GM12875 (cell line): Measurements from ENCODE around the gene ZNF689.

Experiments
- H3K4me3 ChIP-seq: one replicate; pipeline ENCODE4 v1.5.1; 2011; ENCODE audit warnings: low read depth, low read length, control low read depth
- CTCF ChIP-seq: IDR thresholded peaks from 2 replicates; pipeline ENCODE4 v1.5.1; 2011; ENCODE audit warnings: low read depth, mild to moderate bottlenecking, control low read depth, inconsistent platforms, low read length, moderate library complexity, borderline replicate concordance; ENCODE audit not compliant: insufficient read depth

Gene ZNF689

GRCh38 chr16:30605158-30605557 is 5.0 kb downstream of the ZNF689 start:
- no peak overlapping the region for H3K4me3 ChIP-seq
- no peak for TF ChIP-seq CTCF

GRCh38 chr16:30604316-30604947 is 5.8 kb downstream of the ZNF689 start:
- TF ChIP-seq CTCF: no peak

GRCh38 chr16:30603945-30604315 is 6.3 kb downstream of the ZNF689 start:
- H3K4me3 ChIP-seq: no peak overlapping the region
- TF ChIP-seq CTCF: no peak

More at GRCh38 chr16:30604316-30604947, 5.8 kb downstream of the ZNF689 start:
- no peak overlapping the region for H3K4me3 ChIP-seq

GRCh38 chr16:30602616-30603277 is 7.4 kb downstream of the ZNF689 start:
- no peak for TF ChIP-seq CTCF

GRCh38 chr16:30601966-30602365 is 8.2 kb downstream of the ZNF689 start:
- TF ChIP-seq CTCF: no peak
- no peak overlapping the region for H3K4me3 ChIP-seq

More at GRCh38 chr16:30602616-30603277, 7.4 kb downstream of the ZNF689 start:
- no peak overlapping the region for H3K4me3 ChIP-seq

- no peak for TF ChIP-seq CTCF
- H3K4me3 ChIP-seq: no peak overlapping the region
Measured at GRCh38 chr16:30600929-30601328, 9.3 kb downstream of the ZNF689 start.

GRCh38 chr16:30600215-30600614 is 10.0 kb downstream of the ZNF689 start:
- H3K4me3 ChIP-seq: no peak overlapping the region
- no peak for TF ChIP-seq CTCF
